Measurements from ENCODE around the gene CYB561A3. TPM values are rescaled to one million over a fixed set of nuclear protein-coding genes. Genes with fewer than 3 reads are reported as not detected.

The CYB561A3 gene
- total RNA-seq, 6 experiments from 2014 or later: 38.7 to 52.8 (median 46.7) TPM

DNA sequence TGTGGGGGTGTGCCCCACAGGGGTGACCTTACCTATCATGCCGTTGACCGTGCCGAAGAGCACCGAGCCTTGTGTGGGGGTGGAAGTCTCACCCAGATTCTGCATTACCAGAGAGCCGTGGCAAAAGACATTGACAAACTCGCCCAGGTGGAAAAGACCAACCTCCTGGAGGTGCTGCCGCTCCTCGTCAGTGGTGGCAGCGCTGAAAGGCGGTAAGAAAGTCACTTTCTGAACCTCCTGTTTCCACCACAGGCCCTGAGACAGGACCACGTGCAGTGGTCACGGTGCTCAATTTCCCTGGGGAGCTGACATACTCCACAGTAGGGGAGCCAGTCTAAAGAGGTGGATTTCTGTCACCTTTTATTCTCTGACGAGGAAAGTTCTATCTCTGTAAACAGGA lies 59.1 kb downstream of the CYB561A3 start:
- H3K27me3 Mint-ChIP-seq (ENCODE audit: insufficient read depth): peaks cover 4% of the 10 kb centered on the region; the same call in 1 of the 2 replicates
- no peaks in the 10 kb centered on the region for H3K9me3 Mint-ChIP-seq
- H3K4me3 Mint-ChIP-seq: no peak overlapping the region
- peaks cover 19% of the 10 kb centered on the region for H3K4me1 Mint-ChIP-seq (ENCODE audit: low read depth)
- TF ChIP-seq CTCF (IDR thresholded peaks at IDR 0.05): no peak
- no peak overlapping the region for H3K27ac Mint-ChIP-seq
- H3K36me3 Mint-ChIP-seq (ENCODE audit: low read depth): peaks cover 34% of the 10 kb centered on the region
- no peak for DNase-seq

Other genes starting within 250 kb of the CYB561A3 start
- 10 to 100 TPM; 14.6 to 17.0 (median 16.0) TPM for gene VPS37C, start 200.5 kb downstream of the CYB561A3 start, total RNA-seq (2021; fragmentation: NEBNext Ultra II Directional; extraction: Animal tissue kit (Norgen Biotek cat#: 25700))
- under 1 TPM in 5 of 6 experiments, not detected in 1; 0.21 to 0.37 (median 0.24) TPM for gene PGA3, start 158.4 kb downstream of the CYB561A3 start, total RNA-seq (2021; fragmentation: NEBNext Ultra II Directional; extraction: Animal tissue kit (Norgen Biotek cat#: 25700))
- gene PGA4, start 139.5 kb downstream of the CYB561A3 start, total RNA-seq (2021; fragmentation: NEBNext Ultra II Directional; extraction: Animal tissue kit (Norgen Biotek cat#: 25700)): not detected
- gene PGA5, start 120.7 kb downstream of the CYB561A3 start, total RNA-seq (2021; fragmentation: NEBNext Ultra II Directional; extraction: Animal tissue kit (Norgen Biotek cat#: 25700)): not detected
- 1 to 10 TPM in 1 of 6 experiments, under 1 TPM in 5; 0.47 to 1.5 (median 0.74) TPM for gene VWCE, start 66.6 kb downstream of the CYB561A3 start, total RNA-seq (2021; fragmentation: NEBNext Ultra II Directional; extraction: Animal tissue kit (Norgen Biotek cat#: 25700))
- gene DDB1, start 28.8 kb downstream of the CYB561A3 start, total RNA-seq (2021; fragmentation: NEBNext Ultra II Directional; extraction: Animal tissue kit (Norgen Biotek cat#: 25700)): 100 to 1,000 TPM; 241 to 285 (median 267) TPM
- gene TKFC, start 28.7 kb downstream of the CYB561A3 start, total RNA-seq (2021; fragmentation: NEBNext Ultra II Directional; extraction: Animal tissue kit (Norgen Biotek cat#: 25700)): 10 to 100 TPM; 27.3 to 43.0 (median 31.8) TPM
- gene TMEM138, start 492 bp upstream of the CYB561A3 start, total RNA-seq (2021; fragmentation: NEBNext Ultra II Directional; extraction: Animal tissue kit (Norgen Biotek cat#: 25700)): 10 to 100 TPM; 49.0 to 63.1 (median 58.0) TPM
- gene TMEM216, start 30.7 kb upstream of the CYB561A3 start, total RNA-seq (2021; fragmentation: NEBNext Ultra II Directional; extraction: Animal tissue kit (Norgen Biotek cat#: 25700)): 1 to 10 TPM; 5.9 to 9.5 (median 8.3) TPM
- 10 to 100 TPM; 56.9 to 72.4 (median 64.8) TPM for gene CPSF7, start 68.1 kb upstream of the CYB561A3 start, total RNA-seq (2021; fragmentation: NEBNext Ultra II Directional; extraction: Animal tissue kit (Norgen Biotek cat#: 25700))
- 10 to 100 TPM; 33.9 to 43.0 (median 38.3) TPM for gene SDHAF2, start 68.2 kb upstream of the CYB561A3 start, total RNA-seq (2021; fragmentation: NEBNext Ultra II Directional; extraction: Animal tissue kit (Norgen Biotek cat#: 25700))
- gene LRRC10B, start 146.9 kb upstream of the CYB561A3 start, total RNA-seq (2021; fragmentation: NEBNext Ultra II Directional; extraction: Animal tissue kit (Norgen Biotek cat#: 25700)): not detected
- under 1 TPM in 3 of 6 experiments, not detected in 3; 0.05 to 0.21 (median 0.11) TPM for gene SYT7, start 219.2 kb upstream of the CYB561A3 start, total RNA-seq (2021; fragmentation: NEBNext Ultra II Directional; extraction: Animal tissue kit (Norgen Biotek cat#: 25700))